Activated CD8-positive, alpha-beta T cell treated with anti-CD3 and anti-CD28 coated beads for 36 hours (primary cell): ENCODE measurements around the gene KNG1. TPM values are rescaled to one million over a fixed set of nuclear protein-coding genes. Genes with fewer than 3 reads are reported as not detected.

Experiments used
- ATAC-seq: fragments of 200-7000 bp; cut with Tn5 transposase; one replicate; pipeline ENCODE4 v1.10.0; 2021; ENCODE audit warnings: mild to moderate bottlenecking, moderate library complexity
- CTCF ChIA-PET: fragments of 350-600 bp; sonication (Branson Sonifier 250); formaldehyde crosslinking; loops from one replicate; lab custom pipeline; 2021; ENCODE audit warnings: antibody characterized with exemption; lab: Charles Lee
- POLR2A ChIA-PET: fragments of 350-600 bp; sonication (Branson Sonifier 250); formaldehyde crosslinking; loops from one replicate; lab custom pipeline; 2021; ENCODE audit warnings: antibody characterized with exemption; lab: Charles Lee
- DNase-seq: peaks from one replicate; pipeline ENCODE4 v3.0.0-alpha.2; 2020
- H3K27ac Mint-ChIP-seq: one replicate; pipeline ENCODE4 v1.8.0; 2021; ENCODE audit warnings: mild to moderate bottlenecking, mixed read lengths
- H3K27me3 Mint-ChIP-seq: one replicate; pipeline ENCODE4 v1.8.0; 2021; ENCODE audit warnings: mixed read lengths
- H3K36me3 Mint-ChIP-seq: one replicate; pipeline ENCODE4 v1.8.0; 2021; ENCODE audit warnings: low read depth, mixed read lengths
- H3K4me1 Mint-ChIP-seq: one replicate; pipeline ENCODE4 v1.8.0; 2021; ENCODE audit warnings: low read depth, mixed read lengths
- H3K4me3 Mint-ChIP-seq: one replicate; pipeline ENCODE4 v1.8.0; 2021; ENCODE audit warnings: mild to moderate bottlenecking, moderate library complexity, mixed read lengths
- H3K9me3 Mint-ChIP-seq: one replicate; pipeline ENCODE4 v1.8.0; 2021; ENCODE audit warnings: mixed read lengths
- CTCF ChIP-seq: fragments of 200-600 bp; IDR thresholded peaks from one replicate; pipeline ENCODE4 v1.8.0; 2022; ENCODE audit warnings: antibody characterized with exemption, mild to moderate bottlenecking
- intact Hi-C: fragments of 100-400 bp; cut with micrococcal nuclease; formaldehyde crosslinking; loops from one replicate; pipeline ENCODE4 v1.10.0; 2022
- total RNA-seq, 2 experiments: library from RNA; stranded (reverse); gene quantifications; one replicate each; pipeline ENCODE4 v1.2.3, GENCODE V29; 2021

Gene KNG1
- total RNA-seq, 2 experiments from 2014 or later, result not detected

- DNase-seq (no peak), ATAC-seq (no peak)
- no peak overlapping the region for H3K27ac Mint-ChIP-seq
- intact Hi-C loops, result no loop called here
- CTCF ChIA-PET, result no interaction called here
- H3K27me3 Mint-ChIP-seq, result no peaks in the 10 kb centered on the region
- H3K4me1 Mint-ChIP-seq, result peaks cover 9% of the 10 kb centered on the region
- no peak overlapping the region for H3K4me3 Mint-ChIP-seq
- TF ChIP-seq CTCF, result no peak
- H3K36me3 Mint-ChIP-seq, result peaks cover under 1% of the 10 kb centered on the region
- POLR2A ChIA-PET, result interaction anchor here (1.2 kb wide), 1 partner anchor 34 kb away, joined by 4 read pairs; no protein-coding TSS in a partner anchor
- no peaks in the 10 kb centered on the region for H3K9me3 Mint-ChIP-seq
These were observed 33.2 kb downstream of the KNG1 start for GRCh38 chr3:186750316-186750715.

- Mint-ChIP-seq H3K36me3 (no peaks in the 10 kb centered on the region), H3K9me3 (no peaks in the 10 kb centered on the region), H3K27ac (no peak overlapping the region), H3K27me3 (no peaks in the 10 kb centered on the region), H3K4me3 (no peak overlapping the region), H3K4me1 (peaks cover 6% of the 10 kb centered on the region)
- no peak for DNase-seq
- intact Hi-C loops, result no loop called here
- TF ChIP-seq CTCF, result no peak
- CTCF ChIA-PET, result no interaction called here
- ATAC-seq, result no peak
- POLR2A ChIA-PET, result no interaction called here
These were observed 34.3 kb downstream of the KNG1 start for GRCh38 chr3:186751480-186751879.

GRCh38 chr3:186754006-186754405, 36.8 kb downstream of the KNG1 start:
- no peaks in the 10 kb centered on the region for H3K9me3 Mint-ChIP-seq
- CTCF ChIA-PET, result no interaction called here
- TF ChIP-seq CTCF, result no peak
- POLR2A ChIA-PET, result no interaction called here
- no peak overlapping the region for H3K27ac Mint-ChIP-seq
- H3K27me3 Mint-ChIP-seq, result no peaks in the 10 kb centered on the region
- no peak for DNase-seq
- H3K4me3 Mint-ChIP-seq, result no peak overlapping the region
- intact Hi-C loops, result no loop called here
- peaks cover 6% of the 10 kb centered on the region for H3K4me1 Mint-ChIP-seq
- H3K36me3 Mint-ChIP-seq, result no peaks in the 10 kb centered on the region
- no peak for ATAC-seq

- POLR2A ChIA-PET, result interaction anchor here (1.4 kb wide), 1 partner anchor 9 kb away, joined by 3 read pairs; no protein-coding TSS in a partner anchor
- DNase-seq (no peak), ATAC-seq (no peak)
- Mint-ChIP-seq H3K4me3 (no peak overlapping the region), H3K36me3 (no peaks in the 10 kb centered on the region), H3K4me1 (peaks cover 6% of the 10 kb centered on the region), H3K27me3 (no peaks in the 10 kb centered on the region), H3K27ac (no peak overlapping the region), H3K9me3 (no peaks in the 10 kb centered on the region)
- CTCF ChIA-PET, result no interaction called here
- TF ChIP-seq CTCF, result no peak
- intact Hi-C loops, result no loop called here
These were observed 37.7 kb downstream of the KNG1 start for GRCh38 chr3:186754871-186755270.

- ATAC-seq, result no peak
- peaks cover 10% of the 10 kb centered on the region for H3K4me1 Mint-ChIP-seq
- POLR2A ChIA-PET, result interaction anchor here (1.4 kb wide), 1 partner anchor 27 kb away, joined by 9 read pairs; the partner anchor contains the start of gene EIF4A2
- no peak for TF ChIP-seq CTCF
- peaks cover 6% of the 10 kb centered on the region for H3K36me3 Mint-ChIP-seq
- H3K9me3 Mint-ChIP-seq, result no peaks in the 10 kb centered on the region
- CTCF ChIA-PET, result no interaction called here
- H3K27ac Mint-ChIP-seq, result no peak overlapping the region
- intact Hi-C loops, result no loop called here
- no peak overlapping the region for H3K4me3 Mint-ChIP-seq
- no peak for DNase-seq
- no peaks in the 10 kb centered on the region for H3K27me3 Mint-ChIP-seq
These were observed 40.1 kb downstream of the KNG1 start for GRCh38 chr3:186757214-186757613.
